CD4-positive, alpha-beta memory T cell (primary cell): ENCODE data around the gene SLC12A4. TPM values are rescaled to one million over a fixed set of nuclear protein-coding genes. Genes with fewer than 3 reads are reported as not detected.
A peak's percentile ranks its signal among the peaks of the same experiment; 100 is the strongest.

Experiments
- CTCF ChIA-PET: fragments of 350-600 bp; sonication (Branson Sonifier 250); formaldehyde crosslinking; loops from one replicate; lab custom pipeline; 2021; ENCODE audit warnings: inconsistent platforms; ENCODE audit not compliant: partially characterized antibody; lab: Charles Lee
- POLR2A ChIA-PET: fragments of 350-600 bp; sonication (Branson Sonifier 250); formaldehyde crosslinking; loops from one replicate; lab custom pipeline; 2021; ENCODE audit not compliant: partially characterized antibody; lab: Charles Lee
- DNase-seq, 5 donors: peaks; one replicate each; pipeline versions ENCODE4 v3.0.0 to v3.0.0-alpha.2; 2020 to 2022; ENCODE audit warnings: mixed read lengths in 1 of 5
- H3K27ac ChIP-seq: one replicate; pipeline ENCODE4 v1.7.0; 2013; ENCODE audit warnings: low read depth, low read length
- H3K27me3 ChIP-seq: 2 replicates; pipeline ENCODE4 v1.7.0; 2013; ENCODE audit warnings: mild to moderate bottlenecking, low read length, moderate library complexity; ENCODE audit not compliant: insufficient read depth
- H3K36me3 ChIP-seq: 2 replicates; pipeline ENCODE4 v1.7.0; 2013; ENCODE audit warnings: mild to moderate bottlenecking, low read length, moderate library complexity; ENCODE audit not compliant: insufficient read depth
- H3K4me1 ChIP-seq: 2 replicates; pipeline ENCODE4 v1.7.0; 2013; ENCODE audit warnings: mild to moderate bottlenecking, low read length, moderate library complexity; ENCODE audit not compliant: insufficient read depth
- H3K4me3 ChIP-seq, 2 donors: one replicate each; pipeline ENCODE4 v1.7.0; 2013; ENCODE audit warnings: low read length in 2 of 2, mild to moderate bottlenecking in 1 of 2
- H3K9me3 ChIP-seq, 2 donors: one replicate each; pipeline ENCODE4 v1.7.0; 2013; ENCODE audit warnings: low read length in 2 of 2, control low read depth in 1 of 2; ENCODE audit not compliant: control insufficient read depth in 1 of 2
- H3K27ac Mint-ChIP-seq, 7 donors: one replicate each; pipeline ENCODE4 v1.8.0; 2020 to 2021; ENCODE audit warnings: mixed read lengths in 7 of 7, mild to moderate bottlenecking in 6 of 7, inconsistent platforms in 3 of 7, moderate library complexity in 3 of 7
- H3K27me3 Mint-ChIP-seq, 2 donors: one replicate each; pipeline ENCODE4 v1.8.0; 2020 to 2021; ENCODE audit warnings: mixed read lengths in 2 of 2
- H3K36me3 Mint-ChIP-seq, 2 donors: one replicate each; pipeline ENCODE4 v1.8.0; 2020 to 2021; ENCODE audit warnings: mixed read lengths in 2 of 2, inconsistent platforms in 1 of 2, mild to moderate bottlenecking in 1 of 2
- H3K4me1 Mint-ChIP-seq, 4 donors: one replicate each; pipeline ENCODE4 v1.8.0; 2020 to 2021; ENCODE audit warnings: mixed read lengths in 4 of 4, mild to moderate bottlenecking in 1 of 4
- H3K4me3 Mint-ChIP-seq, 8 donors: one replicate each; pipeline ENCODE4 v1.8.0; 2020 to 2021; ENCODE audit warnings: mixed read lengths in 8 of 8, mild to moderate bottlenecking in 7 of 8, moderate library complexity in 6 of 8, inconsistent platforms in 3 of 8
- H3K9me3 Mint-ChIP-seq, 8 donors: one replicate each; pipeline ENCODE4 v1.8.0; 2020 to 2021; ENCODE audit warnings: mixed read lengths in 8 of 8, mild to moderate bottlenecking in 5 of 8, inconsistent platforms in 3 of 8, moderate library complexity in 1 of 8
- intact Hi-C: fragments of 100-400 bp; cut with micrococcal nuclease; formaldehyde crosslinking; loops from one replicate; pipeline ENCODE4 v1.15.1; 2023
- polyA plus RNA-seq, 2 donors: library from polyadenylated mRNA; unstranded; fragments of 300-500 nt; fragmentation: Illumina TruSeq; gene quantifications; one replicate each; pipeline ENCODE4 v1.2.3, GENCODE V29; 2021
- total RNA-seq, 2 experiments: library from RNA; stranded (reverse); gene quantifications; one replicate each; pipeline ENCODE4 v1.2.3, GENCODE V29; 2021

Gene SLC12A4
- total and polyA plus RNA-seq, 4 experiments from 2014 or later, result 4.0 to 33.5 (median 19.1) TPM

GRCh38 chr16:67964477-67965131 is 3.8 kb downstream of the SLC12A4 start:
- H3K36me3 ChIP-seq, result peaks cover 10% of the 10 kb centered on the region
- H3K27ac ChIP-seq, result no peak overlapping the region
- Mint-ChIP-seq H3K36me3 (peaks cover 12% of the 10 kb centered on the region in 2 donors), H3K4me3 (peak overlapping the region in 1 of 8 donors; percentile 39), H3K27ac (peak overlapping the region in 2 of 7 donors; percentile 59 to 74), H3K27me3 (no peaks in the 10 kb centered on the region), H3K9me3 (no peaks in the 10 kb centered on the region), H3K4me1 (peaks cover 12 to 36% (median 19%) of the 10 kb centered on the region in 4 donors)
- no peaks in the 10 kb centered on the region for H3K27me3 ChIP-seq
- peaks cover 17% of the 10 kb centered on the region for H3K4me1 ChIP-seq
- POLR2A ChIA-PET, result no interaction called here
- intact Hi-C loops, result no loop called here
- CTCF ChIA-PET, result interaction anchor here (1.0 to 1.7 kb wide), 2 partner anchors 22 to 100 kb away, joined by 3 to 4 read pairs; no protein-coding TSS in a partner anchor
- DNase-seq, result no peak
- no peak overlapping the region for H3K4me3 ChIP-seq
- no peaks in the 10 kb centered on the region for H3K9me3 ChIP-seq

DNA sequence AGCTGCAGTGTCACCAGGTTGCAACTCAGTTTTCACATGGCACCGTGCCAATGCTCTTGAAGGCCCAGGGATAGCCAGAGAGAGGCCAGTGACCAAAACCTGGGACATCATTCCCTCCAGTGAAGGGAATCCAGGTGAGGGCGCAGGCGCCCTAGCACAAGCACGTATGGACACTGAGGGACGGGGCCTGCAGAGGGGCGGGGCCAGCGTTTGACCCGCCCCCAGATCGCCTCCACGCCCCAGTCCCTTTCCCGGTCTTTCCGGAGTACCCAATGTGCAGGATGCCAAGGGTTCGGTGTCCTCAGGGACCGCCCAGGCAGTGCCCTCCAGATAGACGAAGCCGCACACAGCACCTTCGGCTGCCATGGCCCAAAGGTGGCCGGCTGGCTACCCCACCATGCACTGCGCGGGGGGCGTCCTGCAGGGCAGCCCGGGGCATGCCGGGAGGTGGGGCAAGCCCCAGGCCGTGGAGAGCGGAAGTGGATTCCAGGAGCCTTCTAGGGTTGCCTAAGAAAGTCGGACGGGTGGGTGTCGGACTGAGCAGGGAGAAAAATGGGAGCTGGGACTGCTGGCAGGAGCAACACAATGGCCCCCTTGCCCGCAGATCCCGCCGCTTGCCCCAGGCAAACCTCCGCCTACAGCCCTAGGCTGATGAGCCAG is 4.6 kb downstream of the SLC12A4 start:
- no peak overlapping the region for H3K27ac Mint-ChIP-seq
- POLR2A ChIA-PET, result interaction anchor here (1.0 kb wide), 1 partner anchor 23 kb away, joined by 4 read pairs; no protein-coding TSS in a partner anchor

DNA sequence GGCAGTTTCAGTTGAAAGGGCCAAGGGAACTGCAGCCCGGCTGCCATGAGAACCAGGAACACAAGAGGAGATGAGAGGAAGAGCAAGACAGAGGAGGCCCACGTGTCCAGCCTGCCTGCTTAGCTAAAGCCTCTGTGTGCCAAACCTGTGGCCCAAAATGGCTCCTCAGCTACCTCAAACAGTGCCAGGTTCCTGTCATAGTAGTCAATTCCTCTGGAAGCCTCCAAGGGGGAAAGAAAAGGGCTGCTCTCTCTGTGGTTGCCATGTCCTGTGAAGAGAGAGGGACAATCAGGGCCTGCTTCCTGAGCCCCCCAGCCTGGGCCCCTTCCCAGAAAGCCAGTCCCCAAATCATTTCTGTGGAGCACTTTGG is 5.2 kb downstream of the SLC12A4 start:
- H3K27ac ChIP-seq, result no peak overlapping the region
- Mint-ChIP-seq H3K27ac (no peak overlapping the region), H3K9me3 (peaks cover 0 to 1% (median 0%) of the 10 kb centered on the region in 8 donors), H3K36me3 (peaks cover 12 to 19% of the 10 kb centered on the region in 2 donors), H3K4me1 (peaks cover 9 to 28% (median 15%) of the 10 kb centered on the region in 4 donors), H3K4me3 (peak overlapping the region in 1 of 8 donors; percentile 20), H3K27me3 (no peaks in the 10 kb centered on the region)
- H3K36me3 ChIP-seq, result peaks cover 18% of the 10 kb centered on the region
- H3K4me3 ChIP-seq, result no peak overlapping the region
- H3K4me1 ChIP-seq, result peaks cover 17% of the 10 kb centered on the region
- intact Hi-C loops, result no loop called here
- POLR2A ChIA-PET, result interaction anchor here (0.9 to 1.0 kb wide), 2 partner anchors 22 to 27 kb away, joined by 3 to 4 read pairs; no protein-coding TSS in a partner anchor
- H3K9me3 ChIP-seq, result no peaks in the 10 kb centered on the region
- DNase-seq, result no peak
- CTCF ChIA-PET, result interaction anchor here (0.6 to 1.7 kb wide), 3 partner anchors 21 to 97 kb away, joined by 3 read pairs; no protein-coding TSS in a partner anchor
- H3K27me3 ChIP-seq, result no peaks in the 10 kb centered on the region

More for the DNA sequence above, 4.6 kb downstream of the SLC12A4 start:
- Histone ChIP-seq H3K4me3 (no peak overlapping the region), H3K4me1 (peaks cover 17% of the 10 kb centered on the region), H3K36me3 (peaks cover 13% of the 10 kb centered on the region), H3K27me3 (no peaks in the 10 kb centered on the region), H3K9me3 (no peaks in the 10 kb centered on the region), H3K27ac (no peak overlapping the region)
- no peak overlapping the region for H3K4me3 Mint-ChIP-seq
- CTCF ChIA-PET, result interaction anchor here (0.8 to 1.7 kb wide), 3 partner anchors 21 to 101 kb away, joined by 3 to 4 read pairs (median 3); no protein-coding TSS in a partner anchor
- peaks cover 9 to 28% (median 15%) of the 10 kb centered on the region in 4 donors for H3K4me1 Mint-ChIP-seq
- no peaks in the 10 kb centered on the region for H3K9me3 Mint-ChIP-seq
- no peaks in the 10 kb centered on the region for H3K27me3 Mint-ChIP-seq
- DNase-seq, result no peak
- intact Hi-C loops, result no loop called here
- peaks cover 9 to 14% of the 10 kb centered on the region in 2 donors for H3K36me3 Mint-ChIP-seq

DNA sequence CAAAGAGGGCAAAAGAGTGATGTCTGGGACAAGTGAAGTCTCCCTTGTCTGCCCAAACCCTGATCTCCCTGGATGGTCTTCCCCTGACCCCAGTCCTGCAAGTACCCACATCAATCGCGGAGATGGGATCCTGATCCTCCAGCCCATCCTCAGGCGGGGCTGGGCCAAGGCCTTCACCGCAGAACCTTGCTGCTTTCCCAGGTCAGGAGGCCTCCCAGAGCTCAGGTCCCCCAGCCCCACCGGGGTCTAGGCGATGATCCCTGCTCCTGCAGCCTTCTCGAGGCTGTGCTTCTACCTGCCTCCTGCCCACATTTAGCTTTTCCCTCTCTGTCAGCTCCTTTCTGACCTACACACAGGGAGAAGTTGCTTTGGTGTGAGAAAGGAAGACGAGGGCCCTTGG is 6.3 kb downstream of the SLC12A4 start:
- H3K4me3 ChIP-seq, result no peak overlapping the region
- Mint-ChIP-seq H3K4me1 (peaks cover 3 to 20% (median 8%) of the 10 kb centered on the region in 4 donors), H3K36me3 (peaks cover 10 to 20% of the 10 kb centered on the region in 2 donors), H3K27me3 (no peaks in the 10 kb centered on the region), H3K9me3 (peaks cover 0 to 2% (median 0%) of the 10 kb centered on the region in 8 donors), H3K27ac (peak overlapping the region in 1 of 7 donors; percentile 65), H3K4me3 (no peak overlapping the region)
- H3K9me3 ChIP-seq, result no peaks in the 10 kb centered on the region
- ChIA-PET POLR2A (interaction anchor here (0.6 kb wide), 1 partner anchor 21 kb away, joined by 3 read pairs; no protein-coding TSS in a partner anchor), CTCF (interaction anchor here (1.2 kb wide), 1 partner anchor 146 kb away, joined by 6 read pairs; no protein-coding TSS in a partner anchor)
- intact Hi-C loops, result no loop called here
- no peak overlapping the region for H3K27ac ChIP-seq
- peaks cover 9% of the 10 kb centered on the region for H3K4me1 ChIP-seq
- DNase-seq, result no peak
- H3K36me3 ChIP-seq, result peaks cover 18% of the 10 kb centered on the region
- H3K27me3 ChIP-seq, result no peaks in the 10 kb centered on the region

DNA sequence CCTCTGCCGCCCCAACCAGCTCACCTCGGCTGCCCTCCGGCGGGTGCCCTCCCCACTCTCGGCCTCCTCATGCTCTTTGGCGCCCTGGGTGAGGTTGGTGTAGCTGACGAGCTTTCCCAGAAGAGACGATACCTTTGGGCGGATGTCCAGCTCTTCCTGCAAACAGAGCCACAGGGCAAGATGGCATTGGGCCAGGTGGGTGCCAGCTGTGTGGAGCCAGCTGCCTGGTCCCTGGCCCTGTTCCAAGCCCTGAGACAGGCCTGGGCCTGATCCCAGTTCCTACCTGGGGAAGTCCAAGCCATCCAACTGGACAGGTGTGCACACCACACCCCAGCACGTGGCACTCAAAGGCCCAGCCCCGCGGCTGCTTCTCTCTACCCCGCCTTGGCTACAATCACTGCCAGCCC is 6.9 kb downstream of the SLC12A4 start:
- H3K36me3 ChIP-seq, result peaks cover 18% of the 10 kb centered on the region
- ChIA-PET POLR2A (no interaction called here), CTCF (interaction anchor here (1.2 kb wide), 1 partner anchor 145 kb away, joined by 6 read pairs; no protein-coding TSS in a partner anchor)
- H3K9me3 ChIP-seq, result no peaks in the 10 kb centered on the region
- intact Hi-C loops, result no loop called here
- peaks cover 3% of the 10 kb centered on the region for H3K4me1 ChIP-seq
- peaks cover 0 to 2% (median 0%) of the 10 kb centered on the region in 8 donors for H3K9me3 Mint-ChIP-seq
- peaks cover 10 to 20% of the 10 kb centered on the region in 2 donors for H3K36me3 Mint-ChIP-seq
- no peaks in the 10 kb centered on the region for H3K27me3 Mint-ChIP-seq
- H3K4me3 Mint-ChIP-seq, result no peak overlapping the region
- H3K4me3 ChIP-seq, result no peak overlapping the region
- H3K27ac Mint-ChIP-seq, result no peak overlapping the region
- no peaks in the 10 kb centered on the region for H3K27me3 ChIP-seq
- no peak overlapping the region for H3K27ac ChIP-seq
- no peak for DNase-seq
- H3K4me1 Mint-ChIP-seq, result peaks cover 0 to 14% (median 3%) of the 10 kb centered on the region in 4 donors

DNA sequence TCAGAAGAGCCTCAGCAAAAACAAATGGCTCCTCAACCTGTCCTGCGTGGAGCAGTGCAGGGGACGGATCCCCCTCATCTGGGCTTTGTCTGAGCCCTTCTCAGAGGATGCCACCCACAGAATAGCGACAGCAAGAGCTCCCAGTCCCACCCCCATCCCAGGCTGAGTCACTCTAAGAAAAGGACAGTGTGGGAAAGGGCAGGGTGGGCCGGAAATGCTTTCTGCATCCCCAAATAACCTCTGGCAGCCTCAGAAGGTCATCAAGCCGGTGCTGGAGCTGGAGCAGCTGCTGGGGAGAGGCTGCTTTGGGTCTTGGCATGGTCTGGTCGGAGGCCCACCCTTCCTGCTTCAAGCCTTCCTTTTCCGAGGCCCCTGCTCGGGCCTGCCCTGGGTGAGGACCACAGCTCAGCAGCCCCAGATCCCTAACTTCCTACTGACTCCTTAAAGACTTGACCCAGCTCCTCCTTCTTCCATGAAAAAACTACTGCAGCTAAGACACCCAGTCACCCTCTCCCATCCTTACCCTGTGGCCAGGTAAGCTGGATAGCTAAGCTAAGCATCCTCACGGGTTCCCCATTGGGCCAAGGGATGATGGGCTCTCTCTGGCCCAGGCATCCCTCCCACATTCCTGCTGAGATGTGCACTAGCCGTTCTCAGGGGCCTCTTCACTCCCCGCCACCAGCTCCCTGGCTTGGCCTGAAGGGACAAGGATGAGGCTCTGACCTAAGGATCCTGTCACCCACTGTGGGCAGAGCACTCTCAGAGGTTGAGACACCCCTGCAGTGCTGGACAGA is 8.7 kb downstream of the SLC12A4 start:
- no peak overlapping the region for H3K4me3 ChIP-seq
- peaks cover 18% of the 10 kb centered on the region for H3K36me3 ChIP-seq
- no peaks in the 10 kb centered on the region for H3K4me1 ChIP-seq
- H3K27me3 ChIP-seq, result no peaks in the 10 kb centered on the region
- Mint-ChIP-seq H3K27me3 (no peaks in the 10 kb centered on the region), H3K4me3 (no peak overlapping the region), H3K36me3 (peaks cover 8 to 20% of the 10 kb centered on the region in 2 donors), H3K27ac (no peak overlapping the region), H3K9me3 (peaks cover 0 to 2% (median 0%) of the 10 kb centered on the region in 8 donors), H3K4me1 (peaks cover 0 to 5% (median 2%) of the 10 kb centered on the region in 4 donors)
- no peaks in the 10 kb centered on the region for H3K9me3 ChIP-seq
- ChIA-PET CTCF (interaction anchor here (0.5 to 1.9 kb wide), 3 partner anchors 19 to 109 kb away, joined by 3 to 9 read pairs (median 3); no protein-coding TSS in a partner anchor), POLR2A (interaction anchor here (0.9 to 1.3 kb wide), 3 partner anchors 10 to 26 kb away, joined by 3 to 6 read pairs (median 4); partner anchors contain the start of gene PSMB10)
- no peak overlapping the region for H3K27ac ChIP-seq
- intact Hi-C loops, result no loop called here
- DNase-seq, result no peak
